ENCODE measurements around the gene FSD1.
A peak's percentile ranks its signal among the peaks of the same experiment; 100 is the strongest.

FSD1 gene

GRCh38 chr19:4358709-4359626 lies 54.6 kb downstream of the FSD1 start:
- DNase-seq (ENCODE audit: low read depth, low spot score), result no peak
- no peak overlapping the region for H3K4me3 ChIP-seq (ENCODE audit: low read length)

GRCh38 chr19:4359627-4360000 lies 55.2 kb downstream of the FSD1 start:
- DNase-seq (ENCODE audit: low read depth, low spot score), result no peak

GRCh38 chr19:4360081-4360569 lies 55.7 kb downstream of the FSD1 start:
- DNase-seq (ENCODE audit: low read depth, low spot score), result no peak

More at GRCh38 chr19:4359627-4360000, 55.2 kb downstream of the FSD1 start:
- no peak overlapping the region for H3K4me3 ChIP-seq (ENCODE audit: low read length)

GRCh38 chr19:4360641-4361151 lies 56.3 kb downstream of the FSD1 start:
- no peak overlapping the region for H3K4me3 ChIP-seq (ENCODE audit: low read length)
- no peak for DNase-seq (ENCODE audit: low read depth, low spot score)

More at GRCh38 chr19:4360081-4360569, 55.7 kb downstream of the FSD1 start:
- H3K4me3 ChIP-seq (ENCODE audit: low read length), result no peak overlapping the region

- DNase-seq (ENCODE audit: low read depth, low spot score), result no peak
- H3K4me3 ChIP-seq (ENCODE audit: low read length), result no peak overlapping the region
These were observed 57.0 kb downstream of the FSD1 start for GRCh38 chr19:4361152-4362046.

GRCh38 chr19:4362101-4362828 lies 57.9 kb downstream of the FSD1 start:
- no peak overlapping the region for H3K4me3 ChIP-seq (ENCODE audit: low read length)
- DNase-seq (ENCODE audit: low read depth, low spot score), result no peak

- no peak overlapping the region for H3K4me3 ChIP-seq (ENCODE audit: low read length)
- DNase-seq (ENCODE audit: low read depth, low spot score), result no peak
These were observed 58.6 kb downstream of the FSD1 start for GRCh38 chr19:4362831-4363545.

GRCh38 chr19:4363571-4364304 lies 59.3 kb downstream of the FSD1 start:
- no peak for DNase-seq (ENCODE audit: low read depth, low spot score)
- H3K4me3 ChIP-seq (ENCODE audit: low read length), result no peak overlapping the region

GRCh38 chr19:4365341-4365740 lies 60.9 kb downstream of the FSD1 start:
- H3K4me3 ChIP-seq (ENCODE audit: low read length), result no peak overlapping the region
- DNase-seq (ENCODE audit: low read depth, low spot score), result no peak

- H3K4me3 ChIP-seq (ENCODE audit: low read length), result no peak overlapping the region
These were observed 61.6 kb downstream of the FSD1 start for GRCh38 chr19:4365791-4366665.

GRCh38 chr19:4366666-4367335 lies 62.4 kb downstream of the FSD1 start:
- DNase-seq (ENCODE audit: low read depth, low spot score), result no peak
- no peak overlapping the region for H3K4me3 ChIP-seq (ENCODE audit: low read length)

More at GRCh38 chr19:4365791-4366665, 61.6 kb downstream of the FSD1 start:
- no peak for DNase-seq (ENCODE audit: low read depth, low spot score)

- DNase-seq (ENCODE audit: low read depth, low spot score), result no peak
- no peak overlapping the region for H3K4me3 ChIP-seq (ENCODE audit: low read length)
These were observed 62.9 kb downstream of the FSD1 start for GRCh38 chr19:4367336-4367723.

GRCh38 chr19:4367781-4368127 lies 63.4 kb downstream of the FSD1 start:
- H3K4me3 ChIP-seq (ENCODE audit: low read length), result no peak overlapping the region
- DNase-seq (ENCODE audit: low read depth, low spot score), result no peak

GRCh38 chr19:4368128-4368820 lies 63.9 kb downstream of the FSD1 start:
- H3K4me3 ChIP-seq (ENCODE audit: low read length), result no peak overlapping the region
- no peak for DNase-seq (ENCODE audit: low read depth, low spot score)

- peak; percentile 58 for DNase-seq (ENCODE audit: low read depth, low spot score)
- H3K4me3 ChIP-seq (ENCODE audit: low read length), result peak overlapping the region; percentile 46
These were observed 64.9 kb downstream of the FSD1 start for GRCh38 chr19:4369109-4369887.
